ENCODE data around the gene NCOA7. TPM values are rescaled to one million over a fixed set of nuclear protein-coding genes. Genes with fewer than 3 reads are reported as not detected.

NCOA7 gene
- total and polyA plus RNA-seq, 9 of the 15 experiments (the other 6 are each of a cell fraction or from before 2014, with no cell fraction given) = 5.8 to 14.6 (median 9.3) TPM

DNA sequence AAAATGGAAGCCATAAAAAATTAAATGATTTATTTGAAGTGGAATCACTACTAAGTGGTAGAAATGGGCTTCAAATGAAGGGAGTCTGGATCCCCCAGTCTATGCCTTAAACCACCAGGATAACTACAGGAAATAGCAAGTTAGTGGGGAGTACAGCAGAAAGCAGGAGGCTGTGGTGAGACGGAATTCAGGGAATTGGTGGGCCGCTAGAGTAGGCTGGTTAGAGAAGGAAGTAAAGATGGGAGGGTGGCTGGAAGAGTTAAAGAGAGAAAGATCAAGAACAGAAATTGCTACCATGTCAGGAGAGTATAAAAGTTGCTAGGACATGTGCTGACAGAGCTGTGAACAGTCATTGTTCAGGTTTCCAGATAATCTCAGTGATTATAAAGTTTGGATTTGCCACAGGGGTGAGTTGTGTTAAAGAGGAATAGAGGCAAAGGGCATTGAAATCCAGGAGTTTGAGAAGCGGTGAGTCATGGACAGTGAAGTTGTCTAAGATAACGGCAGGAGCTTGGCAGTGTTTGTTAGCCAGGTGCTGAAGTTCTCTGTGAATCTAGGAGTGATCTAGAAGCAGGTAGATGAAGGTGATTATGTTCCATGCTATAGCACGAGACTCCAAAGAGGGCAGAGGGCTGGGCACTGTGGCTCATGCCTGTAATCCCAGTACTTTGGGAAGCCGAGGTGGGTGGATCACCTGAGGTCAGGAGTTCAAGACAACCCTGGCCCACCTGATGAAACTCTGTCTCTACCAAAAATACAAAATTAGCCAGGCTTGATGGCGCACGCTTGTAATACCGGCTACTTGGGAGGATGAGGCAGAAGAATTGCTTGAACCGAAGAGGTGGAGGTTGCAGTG lies 152.1 kb downstream of the NCOA7 start (continued):
- TF ChIP-seq SIX5 (IDR thresholded peaks at IDR 0.05; ENCODE audit: borderline replicate concordance in 1 of 2, insufficient read depth in 1 of 2, low read depth in 1 of 2, low read length in 2 of 2) = no peak
- TF ChIP-seq ZNF75A (CRISPR knock-in tag; IDR thresholded peaks at IDR 0.05) = no peak
- TF ChIP-seq WHSC1 (IDR thresholded peaks at IDR 0.05; ENCODE audit: low read length) = no peak
- no peak for TF ChIP-seq SAFB (IDR thresholded peaks at IDR 0.05; ENCODE audit: borderline replicate concordance, low read depth, low read length)
- TF ChIP-seq JUN (IDR thresholded peaks at IDR 0.05; ENCODE audit: borderline replicate concordance, low read depth, low read length) = peak; percentile 39; the same call in 1 of the 2 replicates
- TF ChIP-seq JUN (CRISPR knock-in tag; IDR thresholded peaks at IDR 0.05; ENCODE audit: borderline replicate concordance) = no peak
- TF ChIP-seq ARHGAP35 (IDR thresholded peaks at IDR 0.05; ENCODE audit: partially characterized antibody) = no peak
- no peak for TF ChIP-seq ZNF3 (CRISPR knock-in tag; IDR thresholded peaks at IDR 0.05)
- no peak for TF ChIP-seq PURB (CRISPR knock-in tag; IDR thresholded peaks at IDR 0.05; ENCODE audit: low read depth)
- TF ChIP-seq ETV1 (tag; conservative IDR thresholded peaks at IDR 0.05; ENCODE audit: low read depth) = no peak
- TF ChIP-seq, protein P1, sequence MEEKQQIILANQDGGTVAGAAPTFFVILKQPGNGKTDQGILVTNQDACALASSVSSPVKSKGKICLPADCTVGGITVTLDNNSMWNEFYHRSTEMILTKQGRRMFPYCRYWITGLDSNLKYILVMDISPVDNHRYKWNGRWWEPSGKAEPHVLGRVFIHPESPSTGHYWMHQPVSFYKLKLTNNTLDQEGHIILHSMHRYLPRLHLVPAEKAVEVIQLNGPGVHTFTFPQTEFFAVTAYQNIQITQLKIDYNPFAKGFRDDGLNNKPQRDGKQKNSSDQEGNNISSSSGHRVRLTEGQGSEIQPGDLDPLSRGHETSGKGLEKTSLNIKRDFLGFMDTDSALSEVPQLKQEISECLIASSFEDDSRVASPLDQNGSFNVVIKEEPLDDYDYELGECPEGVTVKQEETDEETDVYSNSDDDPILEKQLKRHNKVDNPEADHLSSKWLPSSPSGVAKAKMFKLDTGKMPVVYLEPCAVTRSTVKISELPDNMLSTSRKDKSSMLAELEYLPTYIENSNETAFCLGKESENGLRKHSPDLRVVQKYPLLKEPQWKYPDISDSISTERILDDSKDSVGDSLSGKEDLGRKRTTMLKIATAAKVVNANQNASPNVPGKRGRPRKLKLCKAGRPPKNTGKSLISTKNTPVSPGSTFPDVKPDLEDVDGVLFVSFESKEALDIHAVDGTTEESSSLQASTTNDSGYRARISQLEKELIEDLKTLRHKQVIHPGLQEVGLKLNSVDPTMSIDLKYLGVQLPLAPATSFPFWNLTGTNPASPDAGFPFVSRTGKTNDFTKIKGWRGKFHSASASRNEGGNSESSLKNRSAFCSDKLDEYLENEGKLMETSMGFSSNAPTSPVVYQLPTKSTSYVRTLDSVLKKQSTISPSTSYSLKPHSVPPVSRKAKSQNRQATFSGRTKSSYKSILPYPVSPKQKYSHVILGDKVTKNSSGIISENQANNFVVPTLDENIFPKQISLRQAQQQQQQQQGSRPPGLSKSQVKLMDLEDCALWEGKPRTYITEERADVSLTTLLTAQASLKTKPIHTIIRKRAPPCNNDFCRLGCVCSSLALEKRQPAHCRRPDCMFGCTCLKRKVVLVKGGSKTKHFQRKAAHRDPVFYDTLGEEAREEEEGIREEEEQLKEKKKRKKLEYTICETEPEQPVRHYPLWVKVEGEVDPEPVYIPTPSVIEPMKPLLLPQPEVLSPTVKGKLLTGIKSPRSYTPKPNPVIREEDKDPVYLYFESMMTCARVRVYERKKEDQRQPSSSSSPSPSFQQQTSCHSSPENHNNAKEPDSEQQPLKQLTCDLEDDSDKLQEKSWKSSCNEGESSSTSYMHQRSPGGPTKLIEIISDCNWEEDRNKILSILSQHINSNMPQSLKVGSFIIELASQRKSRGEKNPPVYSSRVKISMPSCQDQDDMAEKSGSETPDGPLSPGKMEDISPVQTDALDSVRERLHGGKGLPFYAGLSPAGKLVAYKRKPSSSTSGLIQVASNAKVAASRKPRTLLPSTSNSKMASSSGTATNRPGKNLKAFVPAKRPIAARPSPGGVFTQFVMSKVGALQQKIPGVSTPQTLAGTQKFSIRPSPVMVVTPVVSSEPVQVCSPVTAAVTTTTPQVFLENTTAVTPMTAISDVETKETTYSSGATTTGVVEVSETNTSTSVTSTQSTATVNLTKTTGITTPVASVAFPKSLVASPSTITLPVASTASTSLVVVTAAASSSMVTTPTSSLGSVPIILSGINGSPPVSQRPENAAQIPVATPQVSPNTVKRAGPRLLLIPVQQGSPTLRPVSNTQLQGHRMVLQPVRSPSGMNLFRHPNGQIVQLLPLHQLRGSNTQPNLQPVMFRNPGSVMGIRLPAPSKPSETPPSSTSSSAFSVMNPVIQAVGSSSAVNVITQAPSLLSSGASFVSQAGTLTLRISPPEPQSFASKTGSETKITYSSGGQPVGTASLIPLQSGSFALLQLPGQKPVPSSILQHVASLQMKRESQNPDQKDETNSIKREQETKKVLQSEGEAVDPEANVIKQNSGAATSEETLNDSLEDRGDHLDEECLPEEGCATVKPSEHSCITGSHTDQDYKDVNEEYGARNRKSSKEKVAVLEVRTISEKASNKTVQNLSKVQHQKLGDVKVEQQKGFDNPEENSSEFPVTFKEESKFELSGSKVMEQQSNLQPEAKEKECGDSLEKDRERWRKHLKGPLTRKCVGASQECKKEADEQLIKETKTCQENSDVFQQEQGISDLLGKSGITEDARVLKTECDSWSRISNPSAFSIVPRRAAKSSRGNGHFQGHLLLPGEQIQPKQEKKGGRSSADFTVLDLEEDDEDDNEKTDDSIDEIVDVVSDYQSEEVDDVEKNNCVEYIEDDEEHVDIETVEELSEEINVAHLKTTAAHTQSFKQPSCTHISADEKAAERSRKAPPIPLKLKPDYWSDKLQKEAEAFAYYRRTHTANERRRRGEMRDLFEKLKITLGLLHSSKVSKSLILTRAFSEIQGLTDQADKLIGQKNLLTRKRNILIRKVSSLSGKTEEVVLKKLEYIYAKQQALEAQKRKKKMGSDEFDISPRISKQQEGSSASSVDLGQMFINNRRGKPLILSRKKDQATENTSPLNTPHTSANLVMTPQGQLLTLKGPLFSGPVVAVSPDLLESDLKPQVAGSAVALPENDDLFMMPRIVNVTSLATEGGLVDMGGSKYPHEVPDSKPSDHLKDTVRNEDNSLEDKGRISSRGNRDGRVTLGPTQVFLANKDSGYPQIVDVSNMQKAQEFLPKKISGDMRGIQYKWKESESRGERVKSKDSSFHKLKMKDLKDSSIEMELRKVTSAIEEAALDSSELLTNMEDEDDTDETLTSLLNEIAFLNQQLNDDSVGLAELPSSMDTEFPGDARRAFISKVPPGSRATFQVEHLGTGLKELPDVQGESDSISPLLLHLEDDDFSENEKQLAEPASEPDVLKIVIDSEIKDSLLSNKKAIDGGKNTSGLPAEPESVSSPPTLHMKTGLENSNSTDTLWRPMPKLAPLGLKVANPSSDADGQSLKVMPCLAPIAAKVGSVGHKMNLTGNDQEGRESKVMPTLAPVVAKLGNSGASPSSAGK (IDR thresholded peaks at IDR 0.05) = no peak
- no peak for TF ChIP-seq GABPB2 (CRISPR knock-in tag; conservative IDR thresholded peaks at IDR 0.05)
- TF ChIP-seq RFX5 (IDR thresholded peaks at IDR 0.05; ENCODE audit: low read depth, low read length) = no peak
- TF ChIP-seq TRIM24 (IDR thresholded peaks at IDR 0.05) = no peak
- no peak for TF ChIP-seq ZSCAN29 (IDR thresholded peaks at IDR 0.05)
- no peak for TF ChIP-seq KLF1 (tag; IDR thresholded peaks at IDR 0.05)
